Measurements from ENCODE around the gene KRT81.
"Not testable (repeated sequence)": the region's sequence is repeated elsewhere in the genome, so short reads cannot be mapped to it uniquely, and the experiment has no call there.

The KRT81 gene

DNA sequence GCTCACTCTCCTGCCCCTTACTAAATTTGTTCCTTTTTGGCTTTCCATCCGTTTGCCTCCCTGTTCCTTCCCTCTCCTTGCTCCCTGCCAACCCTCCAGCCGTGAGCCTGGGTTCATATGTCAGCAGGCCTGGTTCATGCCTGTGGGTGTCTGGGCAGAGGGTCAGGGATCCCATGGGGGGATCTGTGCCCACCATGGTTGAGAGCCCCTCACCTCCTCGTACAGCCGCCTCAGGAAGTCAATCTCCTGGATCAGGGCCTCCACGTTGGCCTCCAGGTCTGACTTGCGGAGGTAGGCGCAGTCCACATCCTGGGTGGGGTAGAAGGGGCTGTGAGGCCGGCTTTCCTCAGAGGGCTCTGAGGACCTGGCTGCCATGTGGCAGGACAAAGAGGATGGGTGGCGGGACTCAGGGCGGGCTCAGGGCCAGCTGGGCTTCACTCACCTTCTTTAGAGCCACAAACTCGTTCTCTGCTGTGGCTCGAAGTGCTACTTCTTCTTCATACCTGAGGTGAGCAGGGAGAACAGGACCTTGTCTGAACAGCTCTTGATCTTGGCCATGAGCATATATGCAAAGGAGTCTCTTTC lies 26.2 kb upstream of the KRT81 start:
- no peak for DNase-seq

DNA sequence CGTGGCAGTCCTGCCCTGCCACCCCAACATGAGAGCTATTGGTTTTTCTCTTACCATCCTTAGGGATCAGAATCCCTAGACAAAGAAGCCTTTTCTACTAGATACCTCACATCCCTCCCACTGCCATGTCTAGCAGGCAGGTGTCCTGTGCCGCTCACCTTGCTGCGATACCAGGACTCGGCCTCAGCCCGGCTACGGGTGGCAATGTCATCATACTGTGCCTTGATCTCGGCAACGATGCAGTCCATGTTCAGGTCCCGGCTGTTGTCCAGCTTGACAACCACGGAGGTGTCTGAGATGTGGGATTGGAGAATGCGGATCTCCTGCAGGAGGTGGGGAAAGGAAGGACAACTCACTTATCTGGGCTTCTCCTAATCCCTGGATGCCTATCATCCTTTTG lies 25.4 kb upstream of the KRT81 start:
- no peak for DNase-seq

DNA sequence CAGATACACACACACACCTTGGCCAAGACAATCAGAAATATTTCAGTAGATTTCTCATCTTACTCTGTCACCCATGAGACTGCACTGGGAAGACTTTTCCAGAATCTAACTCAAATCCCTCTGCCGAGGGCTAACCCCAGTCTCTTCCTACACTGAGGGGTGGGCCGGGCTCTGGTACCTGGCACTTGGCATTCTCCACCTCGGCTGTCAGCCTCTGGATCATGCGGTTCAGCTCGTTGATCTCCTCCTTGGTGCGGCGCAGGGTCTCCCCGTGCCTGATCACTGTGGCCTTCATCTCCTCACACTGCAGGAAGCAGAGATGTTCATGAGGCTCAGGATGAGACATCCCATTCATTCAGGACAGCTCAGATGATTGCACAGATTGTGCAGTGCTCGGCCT lies 25.0 kb upstream of the KRT81 start:
- DNase-seq: no peak

DNA sequence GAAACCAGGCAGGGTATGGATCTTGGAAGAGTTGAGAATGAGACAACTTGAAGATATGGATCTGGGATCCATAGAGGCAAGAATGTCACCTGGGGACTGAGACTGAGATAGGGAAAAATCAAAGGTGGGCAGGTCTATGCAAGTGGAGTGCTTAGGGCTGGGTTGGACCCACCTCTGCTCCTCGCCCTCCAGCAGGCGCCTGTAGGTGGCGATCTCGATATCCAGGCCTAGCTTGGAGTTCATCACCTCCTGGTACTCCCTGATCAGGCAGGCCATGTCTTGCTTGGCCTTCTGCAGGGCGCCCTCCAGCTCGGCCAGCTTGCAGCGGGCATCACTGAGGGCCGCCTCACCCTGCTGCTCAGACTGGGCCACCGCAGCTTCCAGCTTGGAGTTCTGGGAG lies 24.4 kb upstream of the KRT81 start:
- DNase-seq: peak in 1 of 2 experiments; percentile 21

DNA sequence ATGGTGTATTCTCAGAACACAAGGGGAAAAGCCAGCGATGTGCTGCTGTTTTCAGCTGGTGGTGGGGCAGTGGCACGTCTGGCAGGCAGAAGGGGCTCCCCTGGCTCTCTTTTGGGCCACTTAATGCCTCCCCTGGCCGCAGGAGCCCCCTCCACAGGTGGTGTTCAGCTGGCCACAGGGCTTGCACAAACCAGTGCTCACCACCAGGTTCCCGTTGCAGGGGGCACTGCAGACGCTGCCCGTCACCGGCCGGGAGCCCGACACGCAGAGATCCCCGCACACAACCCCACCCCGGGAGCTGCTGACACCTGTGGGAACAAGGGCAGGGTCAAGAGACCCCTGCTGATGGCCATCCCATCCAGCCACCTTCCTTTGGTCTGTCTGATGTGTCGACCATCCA lies 23.2 kb upstream of the KRT81 start:
- DNase-seq: no peak

DNA sequence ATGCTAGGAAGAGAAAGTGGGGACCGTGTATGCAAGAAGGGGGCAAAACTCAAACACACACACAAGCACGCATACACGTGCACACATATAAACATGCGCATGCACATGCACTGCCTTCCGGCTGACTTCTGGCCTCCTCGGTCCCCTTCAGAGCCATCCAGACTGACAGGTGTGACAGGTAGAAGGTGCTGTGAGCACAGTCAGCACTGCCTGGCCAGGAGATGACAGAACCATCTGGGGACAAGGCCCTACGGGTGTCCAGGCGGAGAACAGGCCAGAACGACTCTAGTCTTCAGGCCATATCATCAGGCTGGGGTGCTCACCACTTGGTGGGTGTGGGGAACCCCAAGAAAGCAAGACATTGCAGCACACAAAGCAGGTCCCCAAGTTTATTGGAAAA lies 22.6 kb upstream of the KRT81 start:
- DNase-seq: no peak

DNA sequence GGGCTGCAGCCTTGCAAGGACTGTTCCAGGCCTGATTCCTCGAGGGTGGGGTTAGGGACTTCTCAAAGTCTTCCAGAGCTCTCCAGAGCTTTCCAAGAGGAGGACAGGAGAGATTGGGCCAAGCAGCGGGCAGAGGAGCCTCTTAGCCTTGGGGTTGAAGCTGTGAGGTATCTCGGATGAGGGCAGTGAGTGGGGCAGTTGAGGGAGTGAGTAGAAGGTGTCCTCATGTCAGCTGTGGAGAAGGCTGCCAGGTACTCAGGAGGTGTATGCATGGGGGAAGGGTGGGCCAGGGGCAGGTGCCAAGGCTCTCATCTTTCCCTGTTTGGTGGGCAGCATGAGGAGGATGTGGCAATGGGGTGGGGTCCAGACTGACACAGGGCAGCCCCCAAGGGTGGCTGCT lies 22.1 kb upstream of the KRT81 start:
- no peak for DNase-seq

DNA sequence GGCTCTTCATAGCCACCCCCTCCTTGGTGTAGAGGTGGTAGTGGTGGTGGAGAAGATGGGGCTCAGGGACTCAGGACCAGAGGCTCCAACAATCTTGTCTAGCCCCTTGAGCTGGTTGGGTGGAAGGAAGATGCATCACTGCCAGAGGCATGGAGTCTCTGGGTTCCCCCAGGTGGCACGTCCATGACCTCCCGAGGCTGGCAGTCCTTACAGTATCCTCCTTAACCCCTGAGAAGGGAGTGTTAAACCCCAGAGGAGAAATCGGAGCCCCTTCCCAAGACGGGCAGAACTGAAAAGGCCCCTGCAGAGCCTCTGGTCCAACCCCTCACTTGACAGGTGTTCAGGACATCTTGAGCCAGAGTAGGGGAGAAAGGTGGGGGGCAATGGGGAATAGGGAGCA lies 20.8 kb upstream of the KRT81 start:
- no peak for DNase-seq

DNA sequence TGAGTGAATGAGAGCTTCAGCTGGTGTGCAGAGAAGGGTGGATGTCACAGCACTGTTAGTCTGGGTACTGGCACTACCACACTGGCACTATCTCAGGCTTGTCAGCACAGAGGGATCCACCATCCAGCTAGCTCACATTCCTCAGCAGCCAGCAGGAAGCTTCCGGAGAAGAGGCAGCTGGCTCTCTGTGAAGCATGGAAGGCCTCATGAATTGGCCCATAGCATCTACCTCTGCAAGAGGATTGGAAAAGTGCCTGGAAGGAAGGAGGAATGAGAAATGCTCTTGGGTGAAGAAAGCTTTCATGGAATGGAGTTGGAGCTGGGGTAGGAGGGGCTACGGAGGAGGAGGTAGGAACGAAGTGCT lies 19.9 kb upstream of the KRT81 start:
- no peak for DNase-seq

DNA sequence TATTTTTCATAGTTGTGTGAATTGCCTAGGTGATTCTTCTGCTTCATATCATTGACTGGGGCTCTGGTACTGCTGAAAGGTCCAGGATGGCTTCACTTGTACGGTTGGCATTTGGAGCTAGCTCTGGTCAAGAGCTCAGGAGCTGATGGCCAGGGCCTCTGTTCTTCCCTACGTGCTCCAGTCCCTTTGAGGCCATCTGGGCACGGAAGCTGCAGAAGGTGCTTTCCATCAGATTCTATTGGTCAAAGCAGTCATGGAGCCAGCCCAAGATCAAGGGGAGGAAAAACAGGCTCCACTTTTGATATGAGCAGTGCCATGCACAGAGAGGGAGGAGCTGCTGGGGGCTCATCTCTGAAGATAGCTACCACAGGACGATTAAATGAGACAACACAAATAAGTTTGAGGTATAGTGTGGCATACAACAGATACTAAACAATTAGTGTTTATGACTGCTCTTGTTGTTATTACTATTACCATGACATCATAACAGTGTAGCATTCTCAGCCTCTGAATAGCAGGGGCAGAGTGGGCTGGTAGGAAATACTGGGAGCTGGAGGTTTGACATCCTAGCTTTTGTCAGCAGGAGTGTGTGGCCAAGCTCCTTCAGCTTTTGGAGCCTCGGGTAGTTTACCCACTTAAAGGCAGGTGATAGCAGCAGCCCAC lies 19.4 kb upstream of the KRT81 start:
- DNase-seq: no peak

DNA sequence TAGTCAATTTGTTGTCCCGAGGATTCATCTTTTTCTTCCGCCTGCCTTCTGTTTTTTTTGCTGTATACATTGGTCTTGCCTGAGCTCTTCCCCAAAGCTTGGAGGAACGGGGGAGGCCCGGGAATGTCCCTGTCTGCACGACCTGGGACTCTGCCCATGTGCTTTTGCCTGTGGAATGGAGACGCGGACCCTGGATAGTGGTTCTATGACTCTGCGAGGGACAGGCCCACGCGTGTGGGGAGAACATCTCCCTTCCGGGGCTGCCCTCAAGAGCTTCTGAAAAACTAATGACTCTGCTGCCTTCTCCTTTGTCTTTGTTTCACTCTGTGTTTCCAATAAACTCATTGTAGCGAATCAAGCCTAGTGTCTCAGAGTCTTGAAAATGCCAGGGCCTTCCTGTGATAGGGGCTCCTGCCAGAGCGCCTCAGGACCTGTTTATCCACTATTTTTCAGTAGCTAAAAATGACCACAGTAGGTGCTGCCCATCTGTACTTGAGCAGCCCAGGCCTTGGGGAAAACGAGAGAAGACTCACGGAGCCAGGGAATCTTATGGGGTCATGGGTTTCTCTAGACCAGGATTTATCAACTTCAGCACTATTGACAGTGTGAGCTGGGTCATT lies 17.6 kb upstream of the KRT81 start:
- no peak for DNase-seq

DNA sequence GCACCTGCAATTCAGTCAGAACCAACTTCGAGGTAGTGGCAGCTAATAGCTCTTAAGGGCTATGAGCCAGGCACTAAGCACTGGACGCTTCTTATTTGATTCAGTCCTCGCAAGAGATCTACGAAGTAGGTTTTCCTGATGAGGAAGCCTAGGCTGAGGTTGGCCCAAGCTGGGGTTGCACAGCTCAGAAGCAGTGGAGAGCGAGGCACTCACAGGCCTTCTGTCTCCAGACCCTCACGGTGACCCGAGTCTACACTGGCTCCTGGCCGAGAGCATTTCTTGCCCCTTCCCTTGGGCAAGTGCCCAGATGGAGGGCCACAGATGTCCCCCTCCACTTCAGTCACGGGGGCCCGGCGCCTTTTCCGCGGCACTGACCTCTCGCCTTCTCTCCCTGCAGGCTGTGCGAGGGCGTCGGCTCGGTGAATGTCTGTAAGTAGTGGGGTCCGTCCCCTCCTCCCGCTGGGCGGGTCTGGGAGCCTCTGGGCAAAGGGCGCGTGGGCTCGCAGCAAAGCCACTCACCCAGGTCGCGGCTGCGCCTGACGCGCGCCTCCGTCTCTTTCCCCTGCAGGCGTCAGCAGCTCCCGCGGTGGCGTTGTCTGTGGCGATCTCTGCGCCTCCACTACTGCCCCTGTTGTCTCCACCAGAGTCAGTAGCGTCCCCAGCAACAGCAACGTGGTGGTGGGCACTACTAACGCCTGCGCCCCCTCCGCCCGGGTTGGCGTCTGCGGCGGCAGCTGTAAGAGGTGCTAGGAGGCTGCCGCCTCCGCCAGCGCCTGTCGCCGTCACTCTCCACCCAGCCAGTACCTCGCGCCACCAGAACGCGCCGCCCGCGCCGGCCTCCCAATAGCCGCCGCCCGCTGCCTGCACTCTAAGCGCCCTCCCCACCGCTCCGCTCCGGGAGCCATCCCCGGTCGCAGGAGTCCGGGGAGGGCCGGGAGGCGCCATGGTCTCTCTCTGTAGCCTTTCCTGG lies 16.8 kb upstream of the KRT81 start:
- no peak for DNase-seq

DNA sequence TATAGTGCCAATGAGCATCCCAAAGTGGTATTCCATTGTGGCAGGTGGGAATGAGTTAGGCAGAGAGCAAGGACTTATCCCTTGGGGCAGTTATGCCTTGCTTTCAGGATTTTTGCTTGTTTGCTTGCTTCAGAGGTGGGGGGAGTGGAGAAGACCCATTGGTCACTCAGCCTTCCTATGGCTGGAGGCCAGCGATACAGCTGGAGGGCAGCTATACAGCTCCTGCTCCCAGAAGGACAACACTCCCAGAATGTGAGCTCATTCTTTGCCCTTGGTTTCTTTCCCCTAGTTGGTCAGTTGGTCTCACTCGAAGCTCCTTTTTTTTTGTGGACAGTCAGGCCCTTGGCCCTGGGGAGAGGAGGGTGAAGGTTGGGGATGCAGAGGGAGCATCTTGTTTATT lies 15.4 kb upstream of the KRT81 start:
- DNase-seq: no peak

DNA sequence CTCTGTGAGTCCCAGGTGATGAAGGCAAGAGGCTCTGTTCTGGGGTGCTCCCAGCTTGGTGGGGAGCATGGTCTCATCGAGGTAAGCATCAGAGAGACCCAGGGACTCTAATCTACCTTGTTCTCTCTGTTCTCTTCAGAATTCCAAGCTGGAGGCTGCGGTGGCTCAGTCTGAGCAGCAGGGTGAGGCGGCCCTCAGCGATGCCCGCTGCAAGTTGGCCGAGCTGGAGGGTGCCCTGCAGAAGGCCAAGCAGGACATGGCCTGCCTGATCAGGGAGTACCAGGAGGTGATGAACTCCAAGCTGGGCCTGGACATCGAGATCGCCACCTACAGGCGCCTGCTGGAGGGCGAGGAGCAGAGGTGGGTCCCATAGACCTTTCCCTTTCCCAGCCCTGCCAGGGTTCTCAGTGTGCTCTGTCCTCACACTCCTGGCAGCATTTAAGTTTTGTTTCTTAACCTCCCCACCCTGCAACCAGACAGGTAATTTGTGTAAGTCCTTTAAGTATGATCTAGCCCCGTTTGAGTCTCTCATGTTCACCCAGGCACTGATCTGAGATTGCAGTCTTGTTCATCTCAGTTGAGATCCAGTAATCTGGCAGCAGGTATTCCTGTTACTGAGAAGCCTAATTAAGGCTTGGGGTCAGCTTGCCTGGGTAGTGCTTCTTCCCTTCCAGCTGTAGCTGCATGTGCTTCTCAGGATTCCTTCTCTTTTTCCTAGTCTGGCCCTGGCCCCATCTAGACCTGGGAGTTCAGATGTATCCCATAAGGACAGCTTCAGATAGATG lies 14.8 kb upstream of the KRT81 start:
- DNase-seq: no peak

DNA sequence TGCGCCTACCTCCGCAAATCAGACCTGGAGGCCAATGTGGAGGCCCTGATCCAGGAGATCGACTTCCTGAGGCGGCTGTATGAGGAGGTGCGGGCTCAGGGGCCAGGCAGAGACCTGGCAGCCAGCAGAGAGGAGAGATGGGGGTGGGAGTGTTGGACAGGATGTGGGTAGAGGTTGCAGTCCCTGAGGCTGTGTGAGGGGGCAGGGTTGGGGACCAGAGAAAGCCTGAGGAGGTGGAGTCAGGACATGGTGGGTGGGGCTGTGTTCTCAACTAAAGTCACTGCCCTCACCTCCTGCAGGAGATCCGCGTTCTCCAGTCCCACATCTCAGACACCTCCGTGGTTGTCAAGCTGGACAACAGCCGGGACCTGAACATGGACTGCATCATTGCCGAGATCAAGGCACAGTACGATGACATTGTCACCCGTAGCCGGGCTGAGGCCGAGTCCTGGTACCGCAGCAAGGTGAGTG lies 13.6 kb upstream of the KRT81 start:
- not testable (repeated sequence) for DNase-seq

DNA sequence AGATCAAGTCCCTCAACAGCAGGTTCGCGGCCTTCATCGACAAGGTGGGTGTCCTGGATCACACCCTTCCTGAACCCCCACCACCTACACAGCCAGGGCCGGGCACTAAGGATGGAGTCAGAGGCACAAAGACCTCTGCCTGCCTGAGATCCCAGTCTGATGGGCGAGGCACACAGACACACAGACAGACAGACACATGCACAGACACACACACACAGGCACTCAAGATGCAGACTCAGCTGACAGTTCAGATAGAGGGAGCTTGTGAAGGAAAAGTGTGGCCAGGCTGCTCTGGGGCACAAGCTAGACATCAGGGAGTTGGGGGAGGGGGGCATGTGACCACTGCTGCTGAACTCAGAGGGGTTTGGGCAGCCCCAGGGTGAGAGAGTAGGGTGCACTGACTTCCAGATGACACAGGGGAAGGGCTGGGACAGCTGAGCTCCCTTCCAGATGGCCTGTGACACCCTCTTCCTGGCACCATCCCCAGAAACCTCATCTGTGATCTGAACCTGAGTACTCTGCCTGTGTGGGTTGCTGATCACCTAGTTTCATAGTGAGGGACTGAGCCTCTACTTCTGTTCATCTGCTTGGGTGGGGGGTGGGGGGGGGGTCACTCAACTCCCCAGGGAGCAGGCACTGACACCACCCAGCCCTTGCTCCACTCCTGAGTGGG lies 11.0 kb upstream of the KRT81 start:
- DNase-seq: not testable (repeated sequence)

DNA sequence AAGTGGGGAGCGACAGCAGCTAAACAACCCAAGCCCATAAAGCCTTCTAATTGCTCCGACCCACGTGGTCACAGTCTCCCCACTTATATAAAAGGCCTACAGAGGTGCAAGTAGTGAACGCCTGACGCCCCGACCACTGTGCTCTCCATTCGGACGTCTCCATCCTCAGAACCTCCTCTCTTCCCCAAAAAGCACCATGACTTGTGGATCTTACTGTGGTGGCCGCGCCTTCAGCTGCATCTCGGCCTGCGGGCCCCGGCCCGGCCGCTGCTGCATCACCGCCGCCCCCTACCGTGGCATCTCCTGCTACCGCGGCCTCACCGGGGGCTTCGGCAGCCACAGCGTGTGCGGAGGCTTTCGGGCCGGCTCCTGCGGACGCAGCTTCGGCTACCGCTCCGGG lies 10.4 kb upstream of the KRT81 start:
- not testable (repeated sequence) for DNase-seq

DNA sequence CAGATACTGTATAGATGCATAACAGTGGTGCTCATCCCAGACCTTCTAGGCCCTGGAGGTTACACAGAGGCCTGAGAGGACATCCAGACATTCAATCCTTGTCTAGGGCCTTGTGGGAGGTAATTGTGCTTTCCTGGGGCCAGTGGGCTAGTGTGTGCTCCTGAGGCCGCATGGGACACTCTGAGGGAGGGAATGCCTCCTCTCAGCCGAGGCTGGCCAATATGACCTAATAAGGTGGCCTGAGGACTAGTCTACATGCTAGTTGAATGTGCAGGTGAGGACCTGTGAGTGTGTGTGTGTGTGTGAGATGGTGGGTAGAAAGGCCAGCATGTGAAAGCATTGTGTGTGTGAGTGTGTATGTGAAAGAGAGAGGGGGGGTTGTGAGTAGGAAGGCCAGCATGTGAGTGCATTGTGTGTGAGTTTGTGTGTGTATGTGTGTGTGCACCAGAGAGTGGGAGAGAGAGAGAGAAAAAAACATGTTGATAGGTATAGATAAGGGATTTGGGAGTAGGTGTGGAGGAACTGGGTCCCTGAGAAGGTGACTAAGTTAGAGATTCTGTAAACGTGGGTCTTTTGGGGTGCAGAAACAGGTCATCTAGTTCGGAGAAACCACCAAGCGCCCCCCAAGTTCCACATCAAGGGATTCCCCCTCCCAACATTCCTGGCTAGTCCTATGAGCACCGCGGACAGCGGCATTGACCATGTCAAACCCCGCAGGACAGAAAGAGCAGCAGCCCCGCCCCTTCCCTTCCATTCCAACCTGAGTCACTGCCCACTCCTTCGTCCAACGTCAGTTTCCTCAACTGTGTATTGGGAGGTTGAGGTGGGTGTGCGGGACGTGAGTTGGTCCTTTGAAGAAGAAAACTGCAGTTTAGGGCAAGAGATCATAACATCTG lies 9.7 kb upstream of the KRT81 start:
- DNase-seq: no peak

DNA sequence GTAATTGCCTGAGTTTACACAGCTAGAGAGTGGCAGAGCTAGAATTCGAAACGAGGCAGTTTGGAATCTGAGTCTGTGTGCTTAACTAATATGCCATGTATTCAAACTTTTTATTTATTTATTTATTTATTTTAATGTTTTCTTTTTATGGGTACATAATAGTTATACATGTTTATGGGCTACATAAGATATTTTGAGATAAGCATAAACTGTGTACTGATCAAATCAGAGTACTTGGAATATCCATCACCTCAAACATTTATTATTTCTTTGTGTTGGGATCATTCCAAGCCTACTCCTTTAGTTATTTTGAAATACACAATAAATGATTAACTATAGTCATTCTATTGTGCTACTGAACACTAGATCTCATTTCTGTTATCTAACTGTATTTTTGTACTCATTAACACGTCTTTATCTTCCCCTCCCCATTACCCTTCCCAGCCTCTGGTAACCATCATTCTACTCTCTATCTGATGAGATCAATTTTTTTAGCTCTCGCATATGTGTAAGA lies 7.4 kb upstream of the KRT81 start:
- DNase-seq: no peak

DNA sequence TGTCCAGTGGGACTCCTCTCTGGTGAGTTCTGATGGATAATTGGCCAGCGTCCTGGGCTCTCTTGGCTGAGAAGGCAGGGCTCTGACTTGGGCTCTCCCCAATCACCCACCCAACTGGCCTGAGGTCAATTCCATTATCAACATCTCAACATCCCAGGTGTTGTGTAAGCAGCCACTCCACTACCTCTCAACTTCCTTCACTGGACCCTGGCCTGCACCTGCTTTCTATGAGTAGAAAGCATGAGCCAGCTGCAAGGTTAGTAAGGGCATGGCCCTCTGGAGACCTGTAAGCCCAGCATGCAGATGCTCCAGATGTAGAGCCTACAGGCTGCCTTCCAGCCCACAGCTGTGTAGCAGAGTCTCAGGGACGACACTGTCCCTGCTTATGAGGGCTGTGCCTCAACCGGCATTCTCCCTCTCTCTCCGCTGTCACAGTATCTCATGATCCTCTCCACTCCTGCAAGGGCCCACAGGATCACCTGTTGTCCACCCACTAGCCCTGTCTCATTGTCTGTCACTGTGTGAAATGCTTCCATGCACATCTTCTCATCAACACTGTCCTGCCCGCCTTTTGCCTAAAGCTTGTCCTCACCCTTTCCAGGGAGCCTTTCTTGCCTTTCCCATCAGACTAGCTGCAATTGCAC lies 5.4 kb upstream of the KRT81 start:
- DNase-seq: no peak
